ENCODE results near the gene TBC1D1. TPM values are rescaled to one million over a fixed set of nuclear protein-coding genes. Genes with fewer than 3 reads are reported as not detected.

Gene TBC1D1
- total RNA-seq, 2 donors from 2014 or later, result 49.8 to 129 TPM

DNA sequence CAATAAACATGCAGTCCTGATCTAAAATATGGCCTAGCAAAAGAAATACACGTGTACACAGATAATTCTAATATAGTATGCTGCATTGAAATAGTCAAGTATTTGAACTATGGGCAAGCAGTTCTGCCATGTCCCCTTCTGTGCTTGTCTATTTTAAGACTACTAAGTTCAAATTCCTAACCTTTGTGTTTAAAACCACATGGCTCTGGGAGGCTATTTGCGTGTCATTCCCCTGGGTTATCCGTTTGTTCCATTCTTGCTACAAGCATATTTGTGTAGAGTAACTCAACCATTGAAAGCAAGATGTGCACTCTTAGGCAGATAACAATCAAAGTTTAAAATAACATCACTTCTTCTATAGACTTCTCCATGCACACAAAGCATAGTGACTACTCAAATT lies 25.4 kb upstream of the TBC1D1 start:
- H3K4me1 ChIP-seq (replicated peaks), result no peaks in the 10 kb centered on the region
- no peaks in the 10 kb centered on the region for H3K36me3 ChIP-seq
- TF ChIP-seq POLR2A (IDR thresholded peaks at IDR 0.05) (no peak), POLR2AphosphoS5 (IDR thresholded peaks at IDR 0.05) (no peak)
- TF ChIP-seq, protein P1, sequence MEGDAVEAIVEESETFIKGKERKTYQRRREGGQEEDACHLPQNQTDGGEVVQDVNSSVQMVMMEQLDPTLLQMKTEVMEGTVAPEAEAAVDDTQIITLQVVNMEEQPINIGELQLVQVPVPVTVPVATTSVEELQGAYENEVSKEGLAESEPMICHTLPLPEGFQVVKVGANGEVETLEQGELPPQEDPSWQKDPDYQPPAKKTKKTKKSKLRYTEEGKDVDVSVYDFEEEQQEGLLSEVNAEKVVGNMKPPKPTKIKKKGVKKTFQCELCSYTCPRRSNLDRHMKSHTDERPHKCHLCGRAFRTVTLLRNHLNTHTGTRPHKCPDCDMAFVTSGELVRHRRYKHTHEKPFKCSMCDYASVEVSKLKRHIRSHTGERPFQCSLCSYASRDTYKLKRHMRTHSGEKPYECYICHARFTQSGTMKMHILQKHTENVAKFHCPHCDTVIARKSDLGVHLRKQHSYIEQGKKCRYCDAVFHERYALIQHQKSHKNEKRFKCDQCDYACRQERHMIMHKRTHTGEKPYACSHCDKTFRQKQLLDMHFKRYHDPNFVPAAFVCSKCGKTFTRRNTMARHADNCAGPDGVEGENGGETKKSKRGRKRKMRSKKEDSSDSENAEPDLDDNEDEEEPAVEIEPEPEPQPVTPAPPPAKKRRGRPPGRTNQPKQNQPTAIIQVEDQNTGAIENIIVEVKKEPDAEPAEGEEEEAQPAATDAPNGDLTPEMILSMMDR (IDR thresholded peaks at IDR 0.05), result no peak
- H3K4me3 ChIP-seq, result no peak overlapping the region
- no peak for DNase-seq (ENCODE audit: low spot score)
- no peaks in the 10 kb centered on the region for H3K9me3 ChIP-seq
- WGBS, result 80% methylated on average over 3 of the region's 3 CpGs
- intact Hi-C loops (cut with DNase I), result no loop called here
- H3K27me3 ChIP-seq (replicated peaks; ENCODE audit: insufficient read depth), result no peaks in the 10 kb centered on the region
- H3K27ac ChIP-seq, result no peak overlapping the region

DNA sequence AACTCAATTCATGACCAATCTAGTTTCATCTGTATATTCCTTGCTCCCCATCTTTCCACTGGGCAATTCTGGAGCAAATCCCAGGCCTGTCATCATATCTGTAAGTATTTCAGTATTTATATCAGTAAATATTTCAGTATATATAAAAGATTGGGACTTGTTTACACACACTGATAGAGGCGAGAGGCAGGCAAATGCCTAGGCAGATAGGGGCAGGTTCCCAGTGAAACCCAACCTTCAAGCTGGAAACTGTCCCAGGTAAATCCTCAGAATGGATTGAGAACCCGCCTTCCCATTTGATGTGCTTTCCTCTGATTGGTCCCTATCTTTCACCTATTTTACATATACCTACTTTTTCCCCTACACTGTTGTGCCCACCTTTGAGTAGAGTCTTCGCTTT lies 23.8 kb upstream of the TBC1D1 start:
- Histone ChIP-seq H3K36me3 (no peaks in the 10 kb centered on the region), H3K4me3 (no peak overlapping the region), H3K4me1 (replicated peaks) (no peaks in the 10 kb centered on the region), H3K27ac (no peak overlapping the region), H3K9me3 (no peaks in the 10 kb centered on the region), H3K27me3 (replicated peaks; ENCODE audit: insufficient read depth) (no peaks in the 10 kb centered on the region)
- DNase-seq (ENCODE audit: low spot score), result no peak
- intact Hi-C loops (cut with DNase I), result no loop called here
- TF ChIP-seq, protein P1 (IDR thresholded peaks at IDR 0.05), result no peak
- TF ChIP-seq POLR2A (IDR thresholded peaks at IDR 0.05), result no peak
- 86% methylated on average over 3 of the region's 3 CpGs for WGBS

DNA sequence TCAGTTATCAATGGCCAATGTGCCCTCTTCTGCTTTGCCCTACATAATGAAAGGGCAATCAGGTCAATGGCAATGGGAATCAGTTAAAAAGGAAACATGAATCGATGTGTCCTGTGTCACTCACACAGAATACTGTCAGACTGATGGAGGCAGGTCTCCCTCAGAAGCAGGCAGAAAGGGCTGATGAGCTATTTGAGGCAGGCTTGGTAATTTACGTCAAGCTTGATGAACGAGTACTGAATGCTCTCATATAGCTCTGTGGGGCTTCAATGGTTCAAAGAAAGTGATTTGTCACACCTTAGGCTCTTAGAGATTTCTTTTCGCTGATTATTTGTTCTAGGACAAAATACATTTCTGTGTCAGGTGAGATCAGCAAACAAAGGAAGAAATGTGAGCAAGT lies 22.6 kb upstream of the TBC1D1 start:
- H3K9me3 ChIP-seq, result no peaks in the 10 kb centered on the region
- H3K36me3 ChIP-seq, result no peaks in the 10 kb centered on the region
- H3K4me1 ChIP-seq (replicated peaks), result no peaks in the 10 kb centered on the region
- intact Hi-C loops (cut with DNase I), result no loop called here
- TF ChIP-seq, protein P1 (IDR thresholded peaks at IDR 0.05), result no peak
- TF ChIP-seq POLR2AphosphoS5 (IDR thresholded peaks at IDR 0.05), result no peak
- TF ChIP-seq POLR2A (IDR thresholded peaks at IDR 0.05), result no peak
- no peak for DNase-seq (ENCODE audit: low spot score)
- WGBS, result 76% methylated on average over 4 of the region's 4 CpGs
- H3K4me3 ChIP-seq, result no peak overlapping the region
- no peaks in the 10 kb centered on the region for H3K27me3 ChIP-seq (replicated peaks; ENCODE audit: insufficient read depth)
- H3K27ac ChIP-seq, result no peak overlapping the region

DNA sequence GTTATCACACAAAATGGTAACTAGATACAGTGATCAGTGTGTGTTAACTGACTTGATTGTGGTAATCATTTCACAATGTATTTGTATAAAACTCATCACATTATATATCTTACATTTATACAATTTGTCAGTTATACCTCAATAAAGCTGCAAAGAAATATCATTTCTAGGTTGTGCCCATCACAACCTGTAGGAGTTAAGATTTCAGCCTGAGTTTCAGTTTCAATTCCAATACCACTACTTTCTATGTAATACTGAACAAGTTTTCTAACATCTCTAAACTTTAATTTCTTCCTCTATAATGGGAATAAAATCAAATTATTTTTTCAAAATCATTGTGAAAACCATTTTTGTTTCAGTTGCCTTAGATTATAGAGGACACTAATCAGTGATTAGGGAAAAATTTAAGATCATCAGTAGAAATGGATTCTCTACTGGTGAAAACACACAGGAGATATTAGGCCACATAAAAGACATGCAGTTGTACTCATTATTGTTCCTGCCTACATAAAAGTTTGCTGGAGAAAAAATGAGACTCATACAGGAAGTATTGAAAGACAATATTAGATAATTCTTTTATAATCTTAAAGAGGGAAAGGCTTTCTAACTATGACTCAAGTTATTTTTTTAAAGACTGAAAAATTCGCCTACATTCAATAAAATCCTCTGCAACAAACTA lies 18.4 kb upstream of the TBC1D1 start:
- intact Hi-C loops (cut with DNase I), result no loop called here

More for the DNA sequence above, 18.4 kb upstream of the TBC1D1 start:
- no peak overlapping the region for H3K4me3 ChIP-seq
- no peaks in the 10 kb centered on the region for H3K9me3 ChIP-seq
- WGBS, result 76% methylated on average over 1 of the region's 1 CpG
- H3K36me3 ChIP-seq, result no peaks in the 10 kb centered on the region
- no peak for TF ChIP-seq POLR2A (IDR thresholded peaks at IDR 0.05)
- no peak for TF ChIP-seq POLR2AphosphoS5 (IDR thresholded peaks at IDR 0.05)
- TF ChIP-seq, protein P1 (IDR thresholded peaks at IDR 0.05), result no peak
- no peak for DNase-seq (ENCODE audit: low spot score)
- H3K27ac ChIP-seq, result no peak overlapping the region
- no peaks in the 10 kb centered on the region for H3K27me3 ChIP-seq (replicated peaks; ENCODE audit: insufficient read depth)
- H3K4me1 ChIP-seq (replicated peaks), result peaks cover 4% of the 10 kb centered on the region

Data from prostate gland (tissue), 2 donors.